ENCODE data around the gene MOGAT1. TPM values are rescaled to one million over a fixed set of nuclear protein-coding genes. Genes with fewer than 3 reads are reported as not detected.

Gene MOGAT1
- polyA plus RNA-seq, 2 of the 4 experiments (the other 2 are of a cell fraction) = not detected

- ATAC-seq (no peak), DNase-seq (ENCODE audit: low read depth in 1 of 2, low spot score in 1 of 2) (no peak), FAIRE-seq (no peak)
- Histone ChIP-seq H3K4me2 (no peak overlapping the region), H3K4me1 (no peaks in the 10 kb centered on the region), H3K27ac (no peak overlapping the region), H3K4me3 (no peak overlapping the region), H3K9me3 (no peaks in the 10 kb centered on the region)
- ChIA-PET POLR2A (no interaction called here), CTCF (interaction anchor here (0.9 kb wide), 1 partner anchor 27 kb away, joined by 3 read pairs; no protein-coding TSS in a partner anchor)
- no peak for TF ChIP-seq CHD2 (IDR thresholded peaks at IDR 0.05; ENCODE audit: low read length, partially characterized antibody)
- 97% methylated on average over 5 of the region's 5 CpGs for WGBS (ENCODE audit: missing lambda C conversion rate)
Measured at GRCh38 chr2:222627764-222628163, 43.7 kb upstream of the MOGAT1 start.

- DNase-seq (ENCODE audit: low read depth in 1 of 2, low spot score in 1 of 2) (no peak), FAIRE-seq (no peak), ATAC-seq (no peak)
- Histone ChIP-seq H3K4me2 (no peak overlapping the region), H3K4me3 (no peak overlapping the region), H3K27ac (no peak overlapping the region), H3K4me1 (no peaks in the 10 kb centered on the region), H3K9me3 (no peaks in the 10 kb centered on the region)
- 92% methylated on average over 1 of the region's 1 CpG for WGBS (ENCODE audit: missing lambda C conversion rate)
- TF ChIP-seq FOXS1 (CRISPR knock-in tag; IDR thresholded peaks at IDR 0.05) (no peak), TFCP2L1 (CRISPR knock-in tag; IDR thresholded peaks at IDR 0.05) (no peak), RNF2 (IDR thresholded peaks at IDR 0.05; ENCODE audit: borderline replicate concordance, low read depth) (no peak), MYC (IDR thresholded peaks at IDR 0.05; ENCODE audit: borderline replicate concordance, low read length) (no peak), ZFP36 (IDR thresholded peaks at IDR 0.05; ENCODE audit: borderline replicate concordance, partially characterized antibody) (no peak), JUNB (IDR thresholded peaks at IDR 0.05) (no peak), HDAC2 (IDR thresholded peaks at IDR 0.05) (no peak), CHD2 (IDR thresholded peaks at IDR 0.05; ENCODE audit: low read length, partially characterized antibody) (no peak)
- POLR2A ChIA-PET = no interaction called here
- CTCF ChIA-PET = no interaction called here
Measured at GRCh38 chr2:222635295-222635694, 36.2 kb upstream of the MOGAT1 start.

GRCh38 chr2:222637067-222637466, 34.4 kb upstream of the MOGAT1 start:
- TF ChIP-seq MAX (IDR thresholded peaks at IDR 0.05) (no peak), RARB (CRISPR knock-in tag; IDR thresholded peaks at IDR 0.05) (no peak), ZC3H11A (IDR thresholded peaks at IDR 0.05) (no peak), CEBPB (IDR thresholded peaks at IDR 0.05) (no peak), POLR2AphosphoS2 (conservative IDR thresholded peaks at IDR 0.05; ENCODE audit: low read length) (no peak), JUNB (IDR thresholded peaks at IDR 0.05) (no peak), EHMT2 (IDR thresholded peaks at IDR 0.05; ENCODE audit: low read depth) (no peak), SREBF2 (IDR thresholded peaks at IDR 0.05) (no peak), TP53 (CRISPR knock-in tag; IDR thresholded peaks at IDR 0.05) (no peak)
- POLR2A ChIA-PET = no interaction called here
- CTCF ChIA-PET = no interaction called here
- FAIRE-seq = no peak
- Histone ChIP-seq H3K4me2 (no peak overlapping the region), H3K4me3 (no peak overlapping the region), H3K9me3 (no peaks in the 10 kb centered on the region), H3K4me1 (no peaks in the 10 kb centered on the region), H3K27ac (no peak overlapping the region)
- DNase-seq (ENCODE audit: low read depth in 1 of 2, low spot score in 1 of 2) = no peak
- WGBS (ENCODE audit: missing lambda C conversion rate) = 68% methylated on average over 1 of the region's 1 CpG
- ATAC-seq = no peak

- H3K4me1 ChIP-seq = no peaks in the 10 kb centered on the region
Measured at GRCh38 chr2:222641336-222641735, 30.1 kb upstream of the MOGAT1 start.

More at GRCh38 chr2:222641336-222641735, 30.1 kb upstream of the MOGAT1 start:
- no peaks in the 10 kb centered on the region for H3K9me3 ChIP-seq
- 89% methylated on average over 2 of the region's 2 CpGs for WGBS (ENCODE audit: missing lambda C conversion rate)
- ChIA-PET CTCF (interaction anchor here (1.0 kb wide), 1 partner anchor 21 kb away, joined by 4 read pairs; no protein-coding TSS in a partner anchor), POLR2A (no interaction called here)
- H3K27ac ChIP-seq = no peak overlapping the region
- DNase-seq (ENCODE audit: low read depth in 1 of 2, low spot score in 1 of 2) = no peak
- no peak overlapping the region for H3K4me2 ChIP-seq
- TF ChIP-seq SREBF2 (IDR thresholded peaks at IDR 0.05) (no peak), ZFP36 (IDR thresholded peaks at IDR 0.05; ENCODE audit: borderline replicate concordance, partially characterized antibody) (no peak), HOXA7 (CRISPR knock-in tag; IDR thresholded peaks at IDR 0.05) (no peak), RNF2 (IDR thresholded peaks at IDR 0.05; ENCODE audit: borderline replicate concordance, low read depth) (no peak), CHD2 (IDR thresholded peaks at IDR 0.05; ENCODE audit: low read length, partially characterized antibody) (no peak), REST (IDR thresholded peaks at IDR 0.05) (no peak), TP53 (CRISPR knock-in tag; IDR thresholded peaks at IDR 0.05) (no peak), ZC3H11A (IDR thresholded peaks at IDR 0.05) (no peak), HDAC2 (IDR thresholded peaks at IDR 0.05) (no peak), NPAS2 (CRISPR knock-in tag; IDR thresholded peaks at IDR 0.05; ENCODE audit: borderline replicate concordance) (no peak), ELK1 (IDR thresholded peaks at IDR 0.05; ENCODE audit: low read depth, low read length) (no peak), HOXB13 (CRISPR knock-in tag; IDR thresholded peaks at IDR 0.05; ENCODE audit: low read depth) (no peak), MAFK (IDR thresholded peaks at IDR 0.05; ENCODE audit: partially characterized antibody) (no peak), SMC3 (IDR thresholded peaks at IDR 0.05) (no peak)
- no peak for ATAC-seq
- no peak overlapping the region for H3K4me3 ChIP-seq
- FAIRE-seq = no peak
